ENCODE measurements around the gene SRPX2. TPM values are rescaled to one million over a fixed set of nuclear protein-coding genes. Genes with fewer than 3 reads are reported as not detected.

The SRPX2 gene
- total RNA-seq, 2 donors from 2014 or later: not detected

DNA sequence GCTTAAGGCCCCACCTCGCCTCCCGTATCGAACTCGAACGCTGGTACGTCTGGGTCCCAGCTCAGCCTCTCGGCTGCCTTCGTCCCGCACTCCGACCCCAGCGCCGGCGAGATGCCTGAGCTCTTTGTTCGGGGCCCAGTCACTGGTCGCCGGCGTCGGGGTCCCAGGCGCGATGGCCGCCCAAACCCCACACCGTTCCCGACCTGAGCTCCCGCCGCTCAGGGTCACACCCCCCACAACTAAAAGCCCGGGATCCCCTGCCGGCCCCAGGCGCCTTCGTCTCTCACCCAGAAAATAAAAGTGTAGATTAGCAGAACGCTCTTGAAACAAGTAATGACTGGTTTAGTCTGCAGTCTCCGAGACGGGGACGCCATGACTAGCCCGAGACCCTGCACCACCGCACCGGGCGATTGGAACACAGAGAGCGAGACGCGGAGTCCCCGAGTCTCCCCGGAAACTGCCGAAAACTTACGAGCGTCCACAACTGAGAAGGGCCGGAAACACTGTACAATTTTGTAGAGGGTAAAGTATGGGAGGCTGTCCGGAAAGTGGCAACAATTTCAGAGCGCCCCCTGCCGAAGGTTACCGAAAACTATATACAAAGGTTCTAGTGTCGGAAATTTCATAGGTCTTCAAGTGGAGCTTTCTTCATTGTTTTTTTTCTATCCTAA is 7.5 kb upstream of the SRPX2 start, which contains the start of gene TSPAN6:
TSPAN6 (minus strand) TSS at position 486 of the 671 bp plus-strand sequence; CDS start at position 374, 112 bp downstream.
- peak; percentile 99 for ATAC-seq
- peak; percentile 27 to 68 (median 47) for DNase-seq
- H3K36me3 Mint-ChIP-seq (ENCODE audit: low read depth): peaks cover 4% of the 10 kb centered on the region
- H3K4me1 Mint-ChIP-seq: peaks cover 6% of the 10 kb centered on the region
- peak within 1 kb of the TSS; percentile 34 for H3K27ac Mint-ChIP-seq
- H3K4me3 Mint-ChIP-seq: peak within 1 kb of the TSS; percentile 94
- no peaks in the 10 kb centered on the region for H3K9me3 ChIP-seq (ENCODE audit: control insufficient read depth, low read length, poor library complexity, severe bottlenecking)
- H3K27me3 Mint-ChIP-seq: peaks cover 9% of the 10 kb centered on the region

DNA sequence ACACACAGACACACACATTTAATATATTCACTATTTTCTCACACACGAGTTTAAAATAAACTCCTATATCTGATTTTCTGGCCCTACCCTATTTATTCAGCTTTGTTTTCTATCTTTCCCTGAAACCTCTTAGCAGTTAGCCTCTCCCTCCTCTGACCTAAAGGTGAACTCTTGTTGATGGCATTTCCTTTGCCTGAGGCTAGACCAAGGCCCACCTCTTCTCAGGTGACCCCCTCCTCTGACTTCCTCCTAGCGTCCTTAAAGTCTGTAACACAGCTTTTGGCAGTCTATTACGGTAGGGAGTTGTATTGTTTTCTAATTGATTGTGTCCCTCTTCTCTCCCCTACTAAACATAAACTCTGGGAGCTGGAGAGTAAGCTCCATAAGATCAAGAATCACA is 1.7 kb upstream of the SRPX2 start:
- peaks cover 7% of the 10 kb centered on the region for H3K36me3 Mint-ChIP-seq (ENCODE audit: low read depth)
- H3K9me3 ChIP-seq (ENCODE audit: control insufficient read depth, low read length, poor library complexity, severe bottlenecking): no peaks in the 10 kb centered on the region
- no peak overlapping the region for H3K27ac Mint-ChIP-seq
- peaks cover 32% of the 10 kb centered on the region for H3K27me3 Mint-ChIP-seq
- H3K4me3 Mint-ChIP-seq: no peak overlapping the region
- no peak for DNase-seq
- ATAC-seq: no peak
- H3K4me1 Mint-ChIP-seq: no peaks in the 10 kb centered on the region

DNA sequence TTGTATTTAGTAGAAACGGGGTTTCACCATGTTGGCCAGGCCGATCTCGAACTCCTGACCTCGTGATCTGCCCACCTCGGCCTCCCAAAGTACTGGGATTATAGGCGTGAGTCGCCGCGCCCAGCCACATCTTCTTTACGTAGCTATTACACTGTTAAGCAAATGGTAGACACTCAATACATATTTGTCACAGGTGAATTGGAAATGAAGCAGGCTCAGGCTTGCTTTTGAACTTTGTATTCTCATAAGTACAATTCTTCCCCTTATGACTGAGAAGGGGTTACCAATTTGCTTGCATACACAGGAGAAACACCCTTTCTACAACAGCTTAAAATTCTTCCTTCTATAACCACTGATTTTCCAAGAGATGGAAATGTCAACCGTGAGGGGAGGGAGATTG is 787 bp upstream of the SRPX2 start:
- DNase-seq (no peak), ATAC-seq (no peak)
- H3K27me3 Mint-ChIP-seq: peaks cover 32% of the 10 kb centered on the region
- H3K27ac Mint-ChIP-seq: no peak overlapping the region
- no peaks in the 10 kb centered on the region for H3K9me3 ChIP-seq (ENCODE audit: control insufficient read depth, low read length, poor library complexity, severe bottlenecking)
- no peak overlapping the region for H3K4me3 Mint-ChIP-seq
- no peaks in the 10 kb centered on the region for H3K4me1 Mint-ChIP-seq
- peaks cover 7% of the 10 kb centered on the region for H3K36me3 Mint-ChIP-seq (ENCODE audit: low read depth)

DNA sequence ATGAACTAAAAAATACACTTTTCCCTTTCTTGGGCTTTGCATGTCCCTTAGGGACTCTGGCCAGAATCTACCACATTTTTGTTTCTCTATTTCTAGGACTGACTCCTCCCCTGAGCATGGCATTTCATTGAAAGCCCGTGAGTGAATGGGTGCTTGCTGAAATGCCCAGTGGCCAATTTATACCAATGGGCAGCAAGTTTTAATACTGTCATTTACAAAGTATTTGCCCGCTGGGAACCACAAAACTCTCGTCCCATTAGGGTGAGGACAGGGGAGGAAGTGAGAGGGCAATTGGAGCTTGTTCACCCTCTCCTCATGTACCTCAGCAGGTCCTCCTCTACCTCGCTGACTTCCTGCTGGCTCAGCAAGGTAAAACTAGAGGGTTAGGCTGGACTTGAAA is 1.1 kb downstream of the SRPX2 start:
- Mint-ChIP-seq H3K4me3 (no peak overlapping the region), H3K27ac (no peak overlapping the region), H3K4me1 (no peaks in the 10 kb centered on the region), H3K36me3 (ENCODE audit: low read depth) (peaks cover 5% of the 10 kb centered on the region), H3K27me3 (peaks cover 25% of the 10 kb centered on the region)
- no peaks in the 10 kb centered on the region for H3K9me3 ChIP-seq (ENCODE audit: control insufficient read depth, low read length, poor library complexity, severe bottlenecking)
- DNase-seq: no peak
- no peak for ATAC-seq

DNA sequence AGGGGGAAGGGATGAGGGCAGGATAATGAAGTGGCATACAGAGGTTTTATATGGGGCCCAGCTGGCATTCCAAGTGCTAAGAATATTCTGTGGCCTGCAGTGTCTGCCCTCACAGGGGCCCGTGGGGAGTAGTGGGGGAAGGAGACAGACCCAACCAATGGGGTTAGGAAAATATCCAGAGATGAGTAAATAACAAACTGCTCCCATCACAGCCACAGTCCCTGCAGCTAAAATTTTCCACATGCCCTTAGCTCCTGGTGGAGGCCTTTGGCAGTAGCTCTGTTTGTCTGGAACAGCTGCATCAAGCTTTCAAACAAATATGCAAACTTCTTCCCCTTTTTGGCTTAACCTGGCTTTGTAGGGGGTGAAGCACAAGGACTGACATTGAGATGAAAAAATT is 3.1 kb downstream of the SRPX2 start:
- H3K4me1 Mint-ChIP-seq: peaks cover 3% of the 10 kb centered on the region
- no peak overlapping the region for H3K4me3 Mint-ChIP-seq
- H3K27me3 Mint-ChIP-seq: peaks cover 16% of the 10 kb centered on the region
- ATAC-seq (no peak), DNase-seq (no peak)
- peaks cover 5% of the 10 kb centered on the region for H3K36me3 Mint-ChIP-seq (ENCODE audit: low read depth)
- H3K27ac Mint-ChIP-seq: no peak overlapping the region
- no peaks in the 10 kb centered on the region for H3K9me3 ChIP-seq (ENCODE audit: control insufficient read depth, low read length, poor library complexity, severe bottlenecking)

DNA sequence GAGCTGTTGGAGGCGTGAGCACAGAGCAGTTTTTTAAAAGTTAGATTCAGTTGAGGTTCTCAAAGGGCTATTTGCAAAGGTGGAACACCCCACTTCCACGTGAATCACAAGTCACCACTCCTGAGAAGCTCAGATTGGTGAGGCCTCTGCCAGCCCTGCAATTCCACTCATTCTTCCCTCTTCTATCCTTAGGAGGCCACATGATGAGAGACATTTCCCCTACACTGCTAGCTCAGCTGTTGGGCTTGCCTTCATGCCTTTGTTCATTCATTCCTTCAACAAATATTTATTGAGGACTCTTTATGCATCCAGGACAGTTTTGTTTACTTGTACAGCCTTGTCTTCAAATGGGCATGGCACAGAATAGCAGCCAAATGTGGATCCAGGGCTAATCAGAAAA is 3.7 kb downstream of the SRPX2 start:
- peaks cover 5% of the 10 kb centered on the region for H3K36me3 Mint-ChIP-seq (ENCODE audit: low read depth)
- ATAC-seq (no peak), DNase-seq (no peak)
- no peak overlapping the region for H3K4me3 Mint-ChIP-seq
- H3K9me3 ChIP-seq (ENCODE audit: control insufficient read depth, low read length, poor library complexity, severe bottlenecking): no peaks in the 10 kb centered on the region
- no peak overlapping the region for H3K27ac Mint-ChIP-seq
- H3K4me1 Mint-ChIP-seq: peaks cover 3% of the 10 kb centered on the region
- peaks cover 10% of the 10 kb centered on the region for H3K27me3 Mint-ChIP-seq

DNA sequence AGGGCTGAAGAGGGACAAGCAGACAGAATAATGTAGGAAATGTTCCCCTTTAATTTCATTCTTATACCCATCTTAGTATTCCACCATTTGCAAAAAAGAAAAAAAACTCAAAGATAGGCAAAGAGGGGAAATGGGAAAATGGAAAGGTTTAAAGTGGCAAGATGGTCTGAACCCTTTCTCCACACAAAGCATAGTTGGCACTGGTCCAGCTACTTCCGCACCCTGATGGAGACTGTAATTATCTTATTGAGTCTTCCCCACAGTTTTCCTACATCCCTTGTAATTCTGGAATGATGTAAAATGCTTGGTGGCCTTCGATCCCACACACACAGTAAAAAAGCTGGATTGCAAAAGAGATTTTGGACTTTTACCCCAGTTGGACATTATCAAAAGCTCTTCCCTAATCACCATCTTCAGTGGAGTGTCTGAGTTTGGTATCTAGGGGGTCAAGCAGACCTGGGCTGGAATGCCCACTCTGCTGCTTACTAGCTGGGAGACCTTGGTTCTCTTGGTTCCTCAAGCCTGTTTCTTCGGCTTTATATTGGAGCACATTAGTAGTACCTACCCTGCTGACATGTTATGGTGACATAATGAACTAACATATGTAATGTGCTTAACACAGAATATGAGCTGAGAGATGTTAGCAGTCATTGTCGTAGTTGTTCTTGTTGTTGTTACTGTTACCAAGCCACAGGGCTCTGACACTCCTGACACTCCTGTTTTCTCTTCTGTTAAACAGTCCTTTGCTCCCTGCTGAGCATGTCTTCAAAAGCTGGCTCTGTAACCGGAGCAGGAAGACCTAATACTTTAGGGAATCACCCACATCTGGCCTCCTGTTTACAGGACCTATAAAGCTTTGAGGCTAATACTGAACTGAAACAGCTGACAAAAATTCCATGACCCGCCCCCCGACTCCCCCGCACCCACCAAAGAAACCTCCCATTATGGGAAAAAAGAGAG is 4.7 kb downstream of the SRPX2 start:
- H3K36me3 Mint-ChIP-seq (ENCODE audit: low read depth): peaks cover 5% of the 10 kb centered on the region
- DNase-seq (no peak), ATAC-seq (no peak)
- H3K4me1 Mint-ChIP-seq: peaks cover 3% of the 10 kb centered on the region
- peaks cover 13% of the 10 kb centered on the region for H3K27me3 Mint-ChIP-seq
- no peaks in the 10 kb centered on the region for H3K9me3 ChIP-seq (ENCODE audit: control insufficient read depth, low read length, poor library complexity, severe bottlenecking)
- no peak overlapping the region for H3K4me3 Mint-ChIP-seq
- H3K27ac Mint-ChIP-seq: no peak overlapping the region

DNA sequence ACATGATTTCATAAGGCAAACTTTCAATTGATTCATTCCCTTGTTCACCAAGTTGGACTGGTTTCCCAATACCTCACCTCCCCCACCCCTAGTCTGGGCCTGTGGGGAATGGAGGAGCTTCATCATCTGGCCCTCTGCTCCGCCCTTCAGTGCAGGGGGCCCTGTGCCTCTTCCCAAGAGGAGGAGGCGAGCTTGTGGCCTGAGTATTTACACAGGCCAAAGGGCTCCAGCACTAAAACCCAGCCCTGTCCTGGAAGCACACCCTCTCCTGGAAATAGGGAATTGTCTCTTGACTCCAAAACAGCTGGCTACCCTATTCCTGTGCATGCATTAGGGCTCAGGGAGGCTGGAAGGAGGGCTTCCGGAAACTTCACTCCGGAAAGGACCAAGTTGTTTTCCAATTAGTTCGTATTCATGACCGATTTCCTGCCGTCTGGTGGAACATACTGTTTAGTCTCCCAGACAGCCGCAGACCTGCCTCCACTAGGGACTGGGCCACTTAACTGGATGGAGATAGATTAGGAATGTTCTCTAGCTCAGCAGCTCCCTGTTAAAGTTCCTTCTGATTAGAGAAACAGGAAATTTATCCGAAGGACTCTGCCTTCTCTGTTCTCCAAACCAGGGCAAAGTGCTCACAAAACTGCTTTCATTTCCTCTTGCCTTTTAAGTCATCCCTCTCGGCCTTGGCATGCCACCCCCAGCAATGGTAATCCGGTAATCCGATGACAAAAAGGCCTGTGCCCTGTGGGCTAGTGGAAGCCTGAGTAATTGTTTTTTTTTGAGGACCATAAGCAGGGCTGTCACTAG is 5.8 kb downstream of the SRPX2 start:
- Mint-ChIP-seq H3K27ac (no peak overlapping the region), H3K36me3 (ENCODE audit: low read depth) (peaks cover 2% of the 10 kb centered on the region), H3K4me3 (no peak overlapping the region), H3K27me3 (peaks cover 5% of the 10 kb centered on the region), H3K4me1 (peaks cover 3% of the 10 kb centered on the region)
- H3K9me3 ChIP-seq (ENCODE audit: control insufficient read depth, low read length, poor library complexity, severe bottlenecking): no peaks in the 10 kb centered on the region
- DNase-seq (no peak), ATAC-seq (no peak)

DNA sequence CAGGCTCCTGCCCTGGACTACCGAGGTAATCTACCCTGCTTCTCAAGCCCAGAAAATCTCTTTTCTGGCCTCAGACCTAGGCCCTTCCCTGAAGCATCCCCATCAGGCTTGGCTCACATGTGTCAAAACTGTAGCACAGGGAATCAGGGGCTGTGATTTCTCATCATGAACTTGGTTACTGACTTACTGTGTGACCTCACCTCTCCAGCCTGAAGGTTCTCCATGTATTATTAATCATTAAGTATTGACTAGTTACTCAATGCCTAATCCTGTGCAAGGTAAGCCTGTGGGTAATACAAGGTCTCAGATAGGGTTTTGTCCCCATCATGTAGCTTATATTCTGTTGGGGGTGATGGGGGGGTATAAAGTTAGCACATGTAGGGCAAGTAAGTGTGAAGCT is 6.8 kb downstream of the SRPX2 start:
- H3K27me3 Mint-ChIP-seq: peaks cover 4% of the 10 kb centered on the region
- DNase-seq (no peak), ATAC-seq (no peak)
- H3K36me3 Mint-ChIP-seq (ENCODE audit: low read depth): no peaks in the 10 kb centered on the region
- H3K4me1 Mint-ChIP-seq: peaks cover 3% of the 10 kb centered on the region
- H3K27ac Mint-ChIP-seq: no peak overlapping the region
- no peak overlapping the region for H3K4me3 Mint-ChIP-seq
- no peaks in the 10 kb centered on the region for H3K9me3 ChIP-seq (ENCODE audit: control insufficient read depth, low read length, poor library complexity, severe bottlenecking)

DNA sequence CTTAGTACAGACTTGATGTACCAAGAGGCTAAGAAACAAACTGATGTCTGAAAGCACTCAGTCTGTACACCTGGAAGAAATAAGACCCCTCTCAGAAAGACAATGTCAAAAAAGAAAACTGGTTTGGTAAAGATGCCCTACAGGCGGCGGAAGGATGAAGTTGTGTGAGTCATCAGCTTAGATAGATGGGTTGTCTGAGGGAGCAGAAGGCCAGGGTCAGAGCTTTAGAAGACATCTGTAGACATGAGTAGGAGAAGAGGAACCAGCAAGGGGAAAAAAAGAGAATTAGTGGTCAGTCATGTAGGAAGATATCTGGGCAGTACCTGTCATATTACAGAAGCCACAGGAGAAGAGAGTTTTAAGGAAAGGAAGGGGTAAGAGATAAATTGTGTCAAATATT is 8.3 kb downstream of the SRPX2 start:
- H3K27ac Mint-ChIP-seq: no peak overlapping the region
- DNase-seq (no peak), ATAC-seq (no peak)
- H3K36me3 Mint-ChIP-seq (ENCODE audit: low read depth): no peaks in the 10 kb centered on the region
- H3K27me3 Mint-ChIP-seq: peaks cover 4% of the 10 kb centered on the region
- no peaks in the 10 kb centered on the region for H3K9me3 ChIP-seq (ENCODE audit: control insufficient read depth, low read length, poor library complexity, severe bottlenecking)
- H3K4me3 Mint-ChIP-seq: no peak overlapping the region
- peaks cover 3% of the 10 kb centered on the region for H3K4me1 Mint-ChIP-seq

DNA sequence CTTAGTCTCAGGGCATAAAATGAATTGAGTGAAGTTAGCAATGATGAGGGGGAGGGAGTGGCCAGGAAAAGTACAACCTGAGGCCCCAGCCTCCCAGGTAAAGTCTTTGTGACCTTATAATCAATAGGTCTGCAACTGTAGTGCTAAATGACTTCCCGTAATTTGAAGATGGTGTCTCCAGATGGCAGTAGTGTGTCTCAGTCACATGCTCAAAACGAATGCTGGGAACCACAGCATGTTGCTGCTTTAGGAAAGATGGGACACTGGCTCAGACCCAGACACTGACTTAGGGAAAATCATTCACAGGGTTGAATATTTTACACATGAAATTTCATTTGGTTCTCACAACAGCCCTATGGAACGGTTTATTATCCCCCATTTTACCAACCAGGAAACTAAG is 10.3 kb downstream of the SRPX2 start:
- peaks cover 3% of the 10 kb centered on the region for H3K4me1 Mint-ChIP-seq
- no peak overlapping the region for H3K4me3 Mint-ChIP-seq
- no peak for DNase-seq
- no peak for ATAC-seq
- H3K36me3 Mint-ChIP-seq (ENCODE audit: low read depth): no peaks in the 10 kb centered on the region
- H3K27ac Mint-ChIP-seq: no peak overlapping the region
- no peaks in the 10 kb centered on the region for H3K9me3 ChIP-seq (ENCODE audit: control insufficient read depth, low read length, poor library complexity, severe bottlenecking)
- H3K27me3 Mint-ChIP-seq: peaks cover 4% of the 10 kb centered on the region

DNA sequence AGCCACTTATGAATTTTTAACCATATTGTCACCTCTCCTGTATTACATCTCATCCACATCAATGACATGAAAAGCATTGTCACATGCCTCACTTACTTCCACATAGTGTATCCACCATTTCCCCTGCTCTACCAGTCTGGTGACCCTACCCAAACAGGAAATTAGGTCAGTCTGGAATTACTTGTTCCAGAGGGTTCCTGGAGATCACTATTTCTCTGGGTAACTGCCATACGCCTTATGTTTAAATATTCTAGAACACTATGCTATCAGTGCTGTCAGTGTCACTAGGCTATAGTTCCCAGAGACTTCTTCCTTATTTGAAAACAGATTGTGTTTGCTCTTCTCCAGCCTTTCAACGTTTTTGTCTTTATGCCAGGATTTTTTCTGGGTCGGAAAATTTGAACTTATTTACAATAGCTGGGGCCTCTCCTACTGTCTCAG is 15.0 kb downstream of the SRPX2 start:
- no peaks in the 10 kb centered on the region for H3K36me3 Mint-ChIP-seq (ENCODE audit: low read depth)
- H3K4me3 Mint-ChIP-seq: no peak overlapping the region
- peaks cover 11% of the 10 kb centered on the region for H3K27me3 Mint-ChIP-seq
- H3K4me1 Mint-ChIP-seq: no peaks in the 10 kb centered on the region
- DNase-seq (no peak), ATAC-seq (no peak)
- H3K9me3 ChIP-seq (ENCODE audit: control insufficient read depth, low read length, poor library complexity, severe bottlenecking): no peaks in the 10 kb centered on the region
- H3K27ac Mint-ChIP-seq: no peak overlapping the region

All from T-helper 17 cell (primary cell).